Middle frontal gyrus (tissue), 1 donor: ENCODE results near the gene INPP4B.

ENCODE experiments used
- DNase-seq: peaks from one replicate; pipeline ENCODE4 v3.0.0-alpha.2; 2015; ENCODE audit warnings: low spot score; ENCODE audit errors: extremely low spot score

INPP4B gene

DNA sequence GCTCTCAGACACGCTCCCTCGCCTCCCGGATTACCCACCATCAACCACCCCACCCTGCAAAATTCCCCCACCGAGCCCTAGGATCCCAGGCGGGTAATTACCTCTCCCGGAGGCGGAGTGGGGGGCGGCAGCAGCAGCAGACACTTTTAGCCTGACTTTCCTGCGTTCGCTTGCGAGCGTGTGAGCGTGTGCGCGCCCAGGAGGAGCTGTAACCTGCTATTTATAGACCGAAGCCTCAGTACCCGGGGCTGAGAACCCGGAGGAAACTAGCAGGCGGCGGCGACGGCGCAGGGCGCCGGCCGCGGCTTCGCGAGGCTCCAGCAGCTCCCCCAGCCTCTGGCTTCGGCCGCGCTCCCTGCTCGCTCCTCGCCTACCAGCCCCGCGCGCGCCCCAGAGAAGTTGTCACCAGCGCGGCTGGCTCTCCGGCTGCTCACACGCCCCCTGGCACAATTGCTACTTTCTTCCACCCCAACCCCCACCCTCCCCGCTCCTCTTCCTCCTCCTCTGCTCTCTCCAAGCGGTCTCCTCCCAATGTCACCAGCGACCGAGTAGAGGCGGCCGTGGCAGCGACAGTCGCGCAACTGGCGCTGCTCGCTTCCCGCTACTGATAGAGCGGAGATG lies at the start of gene INPP4B:
Gene INPP4B, minus strand, starts transcription at position 194 of the 621 bp plus-strand sequence.
- peak; percentile 24 for DNase-seq

DNA sequence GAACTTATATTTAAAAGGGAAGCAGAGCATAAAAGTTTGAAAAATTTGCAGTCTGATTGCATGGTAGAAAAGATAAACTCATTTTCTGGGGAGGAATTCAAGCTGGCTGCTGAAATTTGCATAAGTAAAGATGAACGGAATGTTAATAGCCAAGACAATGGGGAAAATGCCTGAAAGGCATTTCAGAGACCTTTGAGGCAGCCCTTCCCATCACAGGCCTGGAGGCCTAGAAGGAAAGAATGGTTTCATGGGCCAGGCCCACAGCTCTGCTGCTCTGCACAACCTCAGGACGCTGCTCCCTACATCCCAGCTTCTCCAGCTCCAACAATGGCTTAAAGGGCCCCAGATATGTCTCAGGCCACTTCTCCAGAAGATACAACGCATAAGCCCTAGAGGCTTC lies 46.9 kb upstream of the INPP4B start:
- DNase-seq: no peak

DNA sequence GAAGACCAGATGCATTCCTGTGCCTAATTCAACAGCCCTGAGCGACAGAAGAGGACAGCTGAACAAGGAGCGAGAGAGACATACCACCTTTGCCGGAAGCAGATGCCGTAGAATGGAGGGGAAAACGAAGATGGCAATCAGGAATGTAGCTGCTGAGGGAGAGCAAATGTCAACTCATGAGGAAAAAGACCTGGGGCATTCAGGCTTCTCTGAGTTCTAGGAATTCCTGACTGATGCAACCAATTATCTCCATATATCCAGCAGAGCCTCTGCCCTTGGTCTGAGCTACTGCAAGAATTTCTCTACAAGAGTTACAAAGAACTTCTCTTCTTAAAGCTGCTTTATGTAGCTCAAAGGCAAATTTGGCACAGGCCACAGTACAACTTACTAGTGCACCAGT lies 40.5 kb upstream of the INPP4B start:
- no peak for DNase-seq

DNA sequence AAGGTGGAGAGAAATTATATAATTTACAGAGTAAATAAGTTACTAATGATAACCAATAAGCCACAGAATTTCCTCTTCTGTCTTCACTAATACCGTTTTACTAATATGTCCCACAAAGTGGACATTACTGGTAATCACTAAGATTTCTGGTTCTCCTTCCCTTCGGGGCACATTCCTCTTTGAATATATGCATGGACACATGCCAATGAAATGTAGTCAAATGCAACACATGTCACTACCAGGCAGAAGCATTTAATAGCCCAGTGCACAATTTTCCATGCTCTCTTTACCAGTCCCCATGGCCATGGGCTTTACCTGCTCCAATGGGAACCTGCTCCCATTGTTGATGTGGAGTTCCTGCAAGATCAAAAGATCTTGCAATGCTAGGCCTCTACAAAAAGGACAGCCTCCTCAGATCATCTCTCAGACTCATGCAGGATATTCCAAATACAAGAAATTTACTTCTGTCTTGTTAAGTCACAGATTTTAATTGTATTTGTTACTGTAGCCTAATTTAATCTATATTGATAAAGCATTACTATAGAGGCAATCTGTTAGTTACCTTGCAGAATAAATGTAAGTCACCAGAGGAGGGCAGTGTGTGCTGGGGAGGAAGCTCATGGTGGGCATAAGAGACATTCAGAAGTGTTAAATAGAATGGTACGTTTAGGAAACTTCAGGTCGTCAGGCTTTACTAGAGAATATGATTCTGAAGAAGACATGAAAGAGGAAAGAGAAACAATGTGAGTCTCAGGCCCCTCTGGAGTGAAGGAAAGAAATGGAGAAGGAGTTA lies 37.1 kb upstream of the INPP4B start:
- no peak for DNase-seq

DNA sequence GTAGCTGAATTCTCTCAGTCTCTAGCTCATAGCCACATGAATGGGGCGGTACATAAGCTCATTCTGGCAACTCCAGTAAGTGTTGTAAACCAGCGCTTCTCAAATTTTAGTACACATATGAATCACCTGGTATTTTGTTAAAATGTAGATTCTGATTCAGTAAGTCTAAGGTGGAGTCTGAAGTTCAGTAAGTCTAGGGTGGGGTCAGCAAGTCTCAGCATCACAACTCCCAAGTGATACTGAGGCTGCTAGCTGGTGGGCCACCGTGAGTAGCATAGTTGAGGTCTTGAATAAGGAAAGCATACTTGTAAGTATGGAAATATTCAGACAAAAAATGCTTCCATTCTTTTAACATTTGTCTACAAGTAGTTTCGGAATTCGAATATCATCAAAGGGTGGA lies 36.1 kb upstream of the INPP4B start:
- no peak for DNase-seq

DNA sequence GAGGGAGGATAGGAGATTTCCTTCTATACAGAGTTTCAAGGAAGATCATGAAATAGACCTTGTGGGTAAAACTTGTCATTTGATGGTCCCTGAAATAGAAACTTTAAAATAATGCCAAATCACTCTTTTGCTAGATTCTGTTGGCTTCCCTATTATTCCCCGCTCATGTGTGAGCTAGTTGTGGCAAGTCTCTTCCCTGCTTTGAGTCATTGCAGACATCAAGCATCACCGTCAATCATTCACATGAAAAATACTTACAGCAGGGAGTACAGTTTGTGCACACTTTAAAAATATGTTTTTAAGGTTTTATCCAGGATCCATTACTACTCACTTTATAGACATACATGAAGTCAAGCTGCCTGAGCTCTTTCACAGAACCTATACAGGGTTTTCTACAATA lies 35.2 kb upstream of the INPP4B start:
- DNase-seq: no peak

DNA sequence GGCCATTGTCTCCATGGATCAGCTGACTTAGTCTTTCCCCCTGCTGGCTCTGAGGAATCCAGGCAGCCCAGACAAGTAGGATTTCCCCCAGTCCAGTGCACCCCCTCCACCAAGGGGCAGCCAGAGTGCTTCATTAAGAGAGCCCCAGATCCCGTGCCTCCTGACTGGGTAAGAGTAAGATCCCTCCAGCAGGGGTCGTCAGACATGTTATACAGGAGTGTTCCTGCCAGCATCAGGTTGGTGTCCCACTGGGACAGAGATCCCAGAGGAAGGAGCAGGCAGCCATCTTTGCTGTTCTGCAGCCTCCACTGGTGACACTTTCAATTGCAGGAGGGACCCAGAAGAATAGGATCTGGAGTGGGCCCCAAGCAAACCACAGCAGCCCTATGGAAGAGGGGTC lies 29.0 kb upstream of the INPP4B start:
- DNase-seq: no peak

DNA sequence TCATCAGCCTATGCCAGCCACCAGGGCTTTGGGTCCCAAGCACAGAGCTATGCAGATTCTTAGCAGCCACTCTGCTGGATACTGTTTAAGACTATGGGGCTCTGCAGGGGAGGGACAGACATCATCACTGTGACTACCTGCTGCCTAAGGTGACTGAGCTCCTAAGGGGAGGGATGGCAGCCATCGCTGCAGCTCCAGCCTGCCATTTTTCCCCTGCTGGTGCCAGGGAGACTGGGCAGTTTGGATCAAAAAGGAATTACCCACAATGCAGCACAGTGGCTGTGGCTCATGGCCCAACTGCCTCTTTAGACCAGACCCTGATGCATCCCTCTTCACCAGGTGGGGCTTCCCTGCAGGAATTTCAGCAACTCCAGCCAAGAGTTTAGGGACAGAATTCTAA lies 28.6 kb upstream of the INPP4B start:
- DNase-seq: no peak

DNA sequence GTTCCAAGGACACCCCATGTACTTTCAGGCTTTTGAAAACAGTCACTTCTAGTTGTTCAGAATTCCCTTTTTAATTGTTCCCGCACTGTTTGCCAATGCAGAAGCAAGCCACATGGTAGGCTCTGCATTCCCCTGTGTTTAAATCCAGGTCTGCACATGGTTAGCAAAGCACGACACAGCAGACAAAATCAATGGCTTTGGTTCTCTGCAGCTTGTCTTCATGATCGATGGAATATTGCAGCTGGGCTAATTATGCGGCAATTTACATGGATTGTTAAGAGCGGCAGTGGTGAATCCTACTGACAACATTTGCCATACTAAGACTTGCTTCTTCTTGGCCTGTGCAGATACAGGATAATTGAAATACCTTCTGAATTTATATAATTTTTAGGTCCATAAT lies 20.6 kb upstream of the INPP4B start:
- DNase-seq: no peak

DNA sequence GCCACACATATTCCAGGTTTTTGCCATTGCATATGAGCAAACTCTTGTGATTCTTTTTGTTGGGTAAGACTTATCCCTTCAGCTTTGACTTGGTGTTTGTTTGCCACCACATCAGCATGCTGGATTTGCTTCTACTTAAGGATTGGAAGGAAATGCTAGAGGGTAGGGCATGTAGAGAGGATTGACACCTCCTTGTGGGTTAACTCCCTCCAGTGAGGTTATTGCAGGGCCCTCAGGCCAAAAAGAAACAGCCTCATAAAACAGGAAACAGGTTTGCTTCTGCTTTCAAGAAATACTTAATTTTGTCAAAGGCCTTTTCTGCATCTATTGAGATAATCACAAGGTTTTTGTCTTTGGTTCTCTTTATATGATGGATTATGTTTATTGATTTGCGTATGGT lies 15.2 kb upstream of the INPP4B start:
- DNase-seq: no peak

DNA sequence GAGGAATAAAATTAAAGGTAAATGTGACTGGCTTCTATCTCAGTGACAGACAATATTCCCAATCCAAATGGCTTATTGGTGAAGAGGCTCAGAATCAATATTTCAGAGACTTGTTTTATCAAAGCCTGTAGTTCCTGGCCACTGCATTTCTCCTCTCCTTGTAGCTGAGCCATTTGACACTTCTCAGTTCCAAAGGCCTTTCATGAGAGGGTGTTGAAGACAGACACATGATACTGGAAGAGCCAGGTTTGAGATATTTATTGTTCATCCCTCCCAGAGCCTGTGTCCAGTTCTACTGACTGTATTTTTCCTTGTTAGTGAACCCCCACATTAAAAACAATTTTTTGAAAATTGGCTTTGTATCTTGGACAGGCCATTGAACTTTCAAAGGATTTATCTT lies 12.9 kb upstream of the INPP4B start:
- DNase-seq: no peak

DNA sequence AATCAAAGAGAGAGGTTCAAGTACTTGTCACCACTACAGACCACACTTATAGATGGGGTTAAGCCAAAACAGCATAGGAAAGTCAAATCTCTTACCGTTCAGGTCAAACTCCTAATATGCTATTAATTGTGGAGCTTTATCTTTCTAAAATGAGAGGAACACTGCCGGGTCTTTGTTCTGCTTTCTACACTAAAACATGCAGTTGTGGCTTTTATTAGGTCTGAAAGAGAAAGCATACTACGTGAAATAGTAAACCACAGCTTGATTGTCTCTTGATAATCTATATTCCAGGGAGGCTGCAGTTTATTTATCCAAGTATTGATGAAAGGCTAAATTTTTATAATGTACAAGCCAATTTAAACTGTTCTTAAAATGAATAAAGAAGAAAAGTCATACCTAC lies 12.3 kb upstream of the INPP4B start:
- DNase-seq: no peak

DNA sequence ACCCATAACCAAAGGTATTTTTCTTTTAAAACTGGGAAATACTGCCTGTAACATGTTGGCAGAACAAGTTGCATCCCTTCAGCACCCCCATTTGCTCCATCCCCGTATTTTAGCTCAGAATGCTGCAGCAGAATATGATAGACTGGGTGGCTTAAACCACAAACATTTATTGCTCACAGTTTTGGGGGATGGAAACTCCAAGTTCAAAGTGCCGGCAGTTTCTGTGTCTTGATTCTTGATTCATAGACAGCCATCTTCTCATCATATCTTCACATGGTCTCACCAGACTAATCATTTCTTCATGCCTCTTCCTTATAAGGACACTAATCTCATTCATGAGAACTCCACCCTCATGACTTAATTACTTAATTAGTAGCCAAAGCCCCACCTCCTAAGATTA lies 10.5 kb upstream of the INPP4B start:
- DNase-seq: no peak

DNA sequence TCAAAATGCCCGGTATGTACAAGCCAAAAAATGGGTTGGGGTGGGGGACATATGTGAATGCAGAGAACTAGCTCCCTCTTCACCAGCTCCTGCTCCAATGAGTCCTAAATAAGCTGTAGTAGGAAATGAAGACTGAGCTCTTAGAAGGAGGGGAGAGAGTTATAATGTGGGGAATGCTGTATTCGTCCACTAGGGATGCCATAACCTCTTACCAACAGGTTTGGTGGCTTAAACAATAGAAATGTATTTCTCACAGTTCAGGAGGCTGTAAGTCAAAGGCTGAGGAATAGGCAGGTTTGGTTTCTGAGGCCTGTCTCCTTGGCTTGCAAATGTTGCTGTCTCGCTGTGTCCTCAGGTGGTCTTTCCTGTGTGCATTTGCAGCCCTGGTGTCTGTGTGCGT lies 4.4 kb upstream of the INPP4B start:
- DNase-seq: no peak

DNA sequence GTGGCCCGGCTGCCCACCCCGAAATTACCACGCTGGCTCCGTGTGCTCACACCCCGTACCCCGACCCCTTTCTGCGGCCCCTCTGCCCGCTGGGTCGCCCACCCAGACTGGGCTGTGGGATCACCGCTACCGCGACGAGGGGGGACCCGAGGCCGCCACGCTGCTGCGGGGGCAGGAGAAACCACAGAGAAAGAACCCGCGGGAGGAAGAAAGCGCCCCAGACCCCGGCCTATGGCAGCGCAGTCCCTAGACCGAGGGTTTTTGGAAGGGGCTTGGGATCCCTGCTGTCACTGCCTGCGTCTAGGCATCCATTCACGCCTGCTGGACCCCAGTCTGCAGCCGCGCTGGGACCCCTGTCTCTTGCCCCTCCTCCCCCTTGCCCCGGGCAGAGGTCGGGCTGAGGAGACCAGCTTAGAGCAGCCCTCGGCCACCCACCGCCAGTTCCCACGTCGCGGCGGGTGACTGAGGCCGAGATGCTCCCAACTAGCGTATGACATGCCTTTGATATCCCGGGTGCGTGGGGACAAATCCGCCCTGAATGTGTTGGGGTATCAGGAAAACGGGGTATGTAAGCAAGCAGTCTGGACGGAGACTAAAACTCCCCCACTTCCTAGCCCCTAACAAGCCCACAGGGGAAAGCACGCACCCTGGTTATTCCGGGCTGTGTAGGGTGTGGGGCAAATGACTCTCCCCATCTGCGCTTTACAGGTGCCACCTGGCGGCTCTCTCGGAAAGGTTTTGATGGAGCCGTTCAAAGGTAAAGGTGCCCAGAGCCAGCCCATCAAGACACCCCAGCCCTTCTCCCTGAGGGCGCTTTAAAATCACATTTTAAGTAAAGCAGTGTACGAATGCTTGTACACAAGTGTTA lies 862 bp upstream of the INPP4B start:
- no peak for DNase-seq

DNA sequence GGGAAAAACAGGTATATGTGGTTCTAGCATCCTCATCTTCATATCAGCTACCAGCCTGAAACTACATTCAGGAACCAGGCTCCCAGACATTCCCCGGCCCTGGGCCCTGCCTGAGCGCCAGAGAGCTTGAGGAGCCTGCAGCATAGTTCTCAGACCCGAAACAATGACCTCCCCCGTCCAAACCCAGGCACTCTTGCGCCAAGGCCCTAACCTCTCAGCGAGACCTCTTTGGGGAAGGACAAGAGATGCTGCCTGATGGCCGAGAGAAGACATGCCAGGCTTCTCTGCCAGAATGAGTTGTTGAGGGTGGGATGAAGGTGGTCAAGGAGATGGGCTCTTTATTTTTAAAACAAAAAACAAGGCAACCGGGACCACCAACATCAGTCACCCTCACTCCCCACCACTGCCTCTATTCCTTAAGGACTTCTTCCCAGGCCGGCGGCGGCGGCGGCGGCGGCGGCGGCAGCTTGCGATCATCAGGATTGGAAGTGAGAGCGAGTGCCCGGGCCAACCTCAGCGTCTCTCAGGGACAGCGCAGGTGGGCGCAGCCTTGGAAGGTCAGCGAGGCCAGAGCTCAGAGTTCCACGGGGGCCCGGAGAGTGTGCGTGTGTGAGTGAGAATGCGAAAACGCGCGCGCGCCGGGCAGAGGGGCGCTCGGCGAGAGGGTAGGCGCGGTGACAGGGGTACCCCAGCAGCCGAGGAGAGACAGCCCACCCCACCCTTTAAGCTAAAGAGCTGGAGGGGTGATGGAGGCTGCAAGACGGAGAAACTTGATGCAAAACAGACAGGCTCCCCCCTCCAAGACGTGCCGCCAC lies 601 bp downstream of the INPP4B start:
- no peak for DNase-seq

DNA sequence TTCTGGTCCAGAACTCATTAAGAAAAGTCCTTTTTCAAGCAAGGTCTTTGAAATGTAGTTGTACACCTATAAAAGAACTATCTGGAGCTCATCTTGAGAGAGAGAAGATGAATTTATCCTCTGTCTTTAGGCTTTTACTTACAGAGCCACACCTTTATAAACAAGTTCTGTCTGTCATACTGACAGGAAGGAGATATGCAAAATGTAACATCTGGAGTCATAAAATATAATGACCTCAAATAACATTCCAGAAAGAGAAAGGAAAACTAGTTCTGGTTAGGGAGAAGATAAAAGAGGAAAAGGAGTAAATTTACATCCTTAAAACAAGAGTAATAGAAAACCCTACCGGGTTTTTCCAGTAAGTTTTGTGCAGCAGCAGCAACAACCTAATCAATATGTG lies 1.3 kb downstream of the INPP4B start:
- no peak for DNase-seq

DNA sequence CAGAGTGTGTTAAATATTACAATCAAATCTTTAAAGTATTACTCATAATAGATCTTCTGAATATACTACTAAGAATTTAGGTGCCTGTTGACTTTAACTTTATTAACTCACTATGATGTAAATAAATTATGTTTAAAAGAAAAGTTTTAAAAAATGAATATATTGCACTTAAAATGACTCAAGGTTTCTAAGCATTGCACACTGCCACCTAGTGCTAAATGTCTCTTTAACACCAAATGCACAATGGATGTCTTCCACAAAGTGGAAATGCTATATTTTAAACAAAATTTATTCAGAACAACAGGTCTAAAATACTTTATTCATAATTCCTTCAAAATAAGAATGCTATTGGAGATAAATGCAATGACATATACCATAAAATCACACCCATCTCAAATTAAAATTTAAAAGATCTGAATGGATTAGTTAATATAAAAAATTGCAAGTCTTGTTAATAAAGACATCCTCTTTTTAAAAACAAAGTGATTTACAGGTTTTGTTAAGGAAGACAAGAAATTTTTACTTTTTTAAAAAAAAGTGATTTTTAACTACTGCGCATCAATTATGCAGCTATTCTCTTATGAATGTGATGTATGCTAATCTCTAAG lies 5.5 kb downstream of the INPP4B start:
- DNase-seq: peak; percentile 36

DNA sequence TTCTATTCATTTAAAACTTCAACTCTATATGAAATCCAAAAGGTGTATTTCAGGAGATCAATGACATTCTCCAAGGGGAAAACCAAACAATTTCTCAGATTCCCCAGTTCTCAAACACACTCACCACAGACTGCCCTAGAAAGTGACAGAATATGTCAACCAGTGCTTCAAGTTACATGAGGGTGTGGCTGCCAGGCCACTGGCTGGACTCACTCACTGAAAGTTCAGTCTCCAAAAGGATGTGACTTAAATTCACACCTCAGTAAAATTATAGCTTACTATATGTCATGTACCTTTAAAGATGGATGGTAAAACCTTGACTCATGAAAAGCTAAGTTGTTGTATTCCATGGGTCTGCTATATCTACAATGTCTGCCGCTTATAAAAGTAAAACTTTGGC lies 7.3 kb downstream of the INPP4B start:
- DNase-seq: no peak

DNA sequence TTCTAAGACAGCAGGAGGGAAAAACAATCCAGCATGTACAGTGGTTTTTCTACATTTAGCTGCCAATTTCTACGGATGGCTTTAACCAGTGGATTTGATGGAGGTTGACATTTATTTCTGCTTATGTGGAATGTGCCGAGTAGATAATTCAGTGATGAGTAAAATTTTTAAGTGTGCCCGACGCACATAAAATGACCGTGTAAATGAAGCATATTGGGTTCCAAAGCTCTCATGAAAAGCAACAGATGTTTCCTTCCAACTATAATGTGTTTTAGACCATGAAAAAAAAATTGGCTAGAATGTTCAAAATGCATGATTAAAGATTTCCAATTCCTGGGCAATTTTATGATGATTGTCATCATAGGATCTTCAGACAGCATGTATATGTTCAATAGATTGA lies 14.1 kb downstream of the INPP4B start:
- DNase-seq: no peak
